ENCODE data around the gene FSCN2. TPM values are rescaled to one million over a fixed set of nuclear protein-coding genes. Genes with fewer than 3 reads are reported as not detected.

FSCN2 gene
- total RNA-seq, 1 experiment from 2014 or later, result 1.6 TPM

DNA sequence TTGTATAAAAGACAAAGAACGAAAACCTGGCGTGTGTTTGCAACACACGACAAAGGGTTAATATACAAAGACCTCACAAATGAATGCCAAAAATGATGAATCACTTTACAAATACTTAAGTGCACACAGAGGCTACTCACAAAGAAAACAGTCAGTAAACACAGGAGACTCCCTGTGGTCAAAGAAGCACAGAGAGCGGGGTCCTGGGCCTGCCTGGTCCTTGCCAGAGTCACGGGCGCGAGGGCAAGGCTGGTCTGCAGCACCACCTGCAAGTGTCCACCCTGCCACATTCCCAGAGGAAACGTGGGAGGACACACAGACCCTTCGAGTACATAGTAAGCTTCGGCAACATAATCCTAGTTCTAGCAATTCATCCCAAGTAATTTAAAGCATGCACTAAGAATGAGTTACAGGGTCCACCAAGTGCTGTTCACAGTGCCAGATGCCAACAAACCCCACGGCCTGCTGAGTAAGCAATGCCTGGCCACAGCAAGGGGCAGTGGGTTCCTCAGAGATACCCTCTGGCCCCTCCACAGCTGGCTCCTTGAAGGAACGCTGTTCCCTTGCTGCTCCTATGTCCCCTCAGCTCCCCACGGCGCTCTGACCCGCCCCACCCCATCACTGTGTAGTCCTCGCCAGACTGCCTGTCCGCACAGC lies 48.6 kb downstream of the FSCN2 start:
- no peak overlapping the region for H2BK12ac ChIP-seq (ENCODE audit: insufficient read length, low read depth, low read length)
- no peak overlapping the region for H2BK5ac ChIP-seq (ENCODE audit: insufficient read length, low read length)
- no peak overlapping the region for H2AFZ ChIP-seq (ENCODE audit: low read length)
- no peaks in the 10 kb centered on the region for H3K79me2 ChIP-seq (ENCODE audit: insufficient read depth, low read length)
- peak; percentile 25 for DNase-seq
- H3K9me3 Mint-ChIP-seq, result no peaks in the 10 kb centered on the region
- H2BK15ac ChIP-seq (ENCODE audit: low read depth, low read length), result no peak overlapping the region
- H3K4me2 ChIP-seq (ENCODE audit: insufficient read depth, insufficient read length, low read length), result no peak overlapping the region
- H3K4me3 Mint-ChIP-seq, result no peak overlapping the region
- H3K4ac ChIP-seq (ENCODE audit: low read depth, low read length), result no peak overlapping the region
- WGBS (ENCODE audit: extremely low coverage, insufficient read length, low lambda C conversion rate), result no CpG with 5 or more reads among the region's 17 CpGs
- no peaks in the 10 kb centered on the region for H3K79me1 ChIP-seq (ENCODE audit: insufficient read depth, low read depth, low read length, poor library complexity, severe bottlenecking)
- H3K27me3 ChIP-seq (ENCODE audit: insufficient read depth, low read length), result no peaks in the 10 kb centered on the region
- H4K20me1 ChIP-seq (ENCODE audit: control insufficient read depth, insufficient read depth, insufficient read length), result peaks cover 2% of the 10 kb centered on the region
- no peak overlapping the region for H3K27ac ChIP-seq (ENCODE audit: insufficient read length, low read depth, low read length)
- no peak overlapping the region for H4K8ac ChIP-seq (replicated peaks; ENCODE audit: insufficient read length, low read depth, low read length)
- peaks cover 3% of the 10 kb centered on the region for H3K27me3 Mint-ChIP-seq (ENCODE audit: low read depth)
- no peak overlapping the region for H3K14ac ChIP-seq (ENCODE audit: insufficient read depth, low read length)
- H3K9ac ChIP-seq (ENCODE audit: extremely low read depth, insufficient read length, low read length), result no peak overlapping the region
- H4K91ac ChIP-seq (ENCODE audit: insufficient read length, low read depth, low read length), result no peak overlapping the region
- no peaks in the 10 kb centered on the region for H3K9me3 ChIP-seq (ENCODE audit: control insufficient read depth, low read depth, low read length)
- H2AK5ac ChIP-seq (ENCODE audit: insufficient read length, low read length), result no peak overlapping the region
- no peaks in the 10 kb centered on the region for H3K23me2 ChIP-seq (ENCODE audit: insufficient read length, low read depth, low read length, poor library complexity, severe bottlenecking)
- TF ChIP-seq, protein P1, sequence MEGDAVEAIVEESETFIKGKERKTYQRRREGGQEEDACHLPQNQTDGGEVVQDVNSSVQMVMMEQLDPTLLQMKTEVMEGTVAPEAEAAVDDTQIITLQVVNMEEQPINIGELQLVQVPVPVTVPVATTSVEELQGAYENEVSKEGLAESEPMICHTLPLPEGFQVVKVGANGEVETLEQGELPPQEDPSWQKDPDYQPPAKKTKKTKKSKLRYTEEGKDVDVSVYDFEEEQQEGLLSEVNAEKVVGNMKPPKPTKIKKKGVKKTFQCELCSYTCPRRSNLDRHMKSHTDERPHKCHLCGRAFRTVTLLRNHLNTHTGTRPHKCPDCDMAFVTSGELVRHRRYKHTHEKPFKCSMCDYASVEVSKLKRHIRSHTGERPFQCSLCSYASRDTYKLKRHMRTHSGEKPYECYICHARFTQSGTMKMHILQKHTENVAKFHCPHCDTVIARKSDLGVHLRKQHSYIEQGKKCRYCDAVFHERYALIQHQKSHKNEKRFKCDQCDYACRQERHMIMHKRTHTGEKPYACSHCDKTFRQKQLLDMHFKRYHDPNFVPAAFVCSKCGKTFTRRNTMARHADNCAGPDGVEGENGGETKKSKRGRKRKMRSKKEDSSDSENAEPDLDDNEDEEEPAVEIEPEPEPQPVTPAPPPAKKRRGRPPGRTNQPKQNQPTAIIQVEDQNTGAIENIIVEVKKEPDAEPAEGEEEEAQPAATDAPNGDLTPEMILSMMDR (conservative IDR thresholded peaks at IDR 0.05), result no peak
- peaks cover 28 to 77% (median 70%) of the 10 kb centered on the region in 3 experiments for H3K36me3 Mint-ChIP-seq (ENCODE audit: insufficient read depth in 1 of 3, low read depth in 3 of 3)
- no peaks in the 10 kb centered on the region for H3K4me1 ChIP-seq (ENCODE audit: insufficient read depth, low read length)
- H3K56ac ChIP-seq (ENCODE audit: insufficient read length, low read depth, low read length), result no peak overlapping the region
- H3K4me1 Mint-ChIP-seq, result no peaks in the 10 kb centered on the region
- H3K23ac ChIP-seq (ENCODE audit: insufficient read length, low read depth, low read length), result no peak overlapping the region
- H2BK20ac ChIP-seq (ENCODE audit: low read depth, low read length, poor library complexity, severe bottlenecking), result no peak overlapping the region
- no peak overlapping the region for H2BK120ac ChIP-seq (ENCODE audit: low read depth, low read length, poor library complexity, severe bottlenecking)
- H3K18ac ChIP-seq (ENCODE audit: insufficient read length, low read depth, low read length), result no peak overlapping the region
- no peak overlapping the region for H4K5ac ChIP-seq (ENCODE audit: insufficient read length, low read depth, low read length)
- no peak overlapping the region for H3T11ph ChIP-seq (ENCODE audit: low read length)
- H3K27ac Mint-ChIP-seq, result peak overlapping the region in 1 of 3 experiments; percentile 93; a peak in 3 of 7 replicates
